BE2C (cell line): ENCODE measurements around the gene SNX2.

Experiments
- DNase-seq: peaks from one replicate; pipeline ENCODE4 v3.0.0-alpha.2; 2020
- H3K27me3 ChIP-seq: fragments of 250-450 bp; sonication (Bioruptor Pico); 2 replicates; pipeline ENCODE4 v1.5.1; 2020; ENCODE audit warnings: mild to moderate bottlenecking
- H3K36me3 ChIP-seq: fragments of 250-450 bp; sonication (Bioruptor Pico); 2 replicates; pipeline ENCODE4 v1.5.1; 2020; ENCODE audit warnings: mild to moderate bottlenecking
- H3K4me1 ChIP-seq: fragments of 250-450 bp; sonication (Bioruptor Pico); 2 replicates; pipeline ENCODE4 v1.5.1; 2020
- H3K4me3 ChIP-seq: 2 replicates; pipeline ENCODE4 v1.5.1; 2011; ENCODE audit warnings: low read depth, low read length
- H3K9me3 ChIP-seq: fragments of 250-450 bp; sonication (Bioruptor Pico); 2 replicates; pipeline ENCODE4 v1.5.1; 2020
- CTCF ChIP-seq: IDR thresholded peaks from 2 replicates; pipeline ENCODE4 v1.5.1; 2012; ENCODE audit warnings: mild to moderate bottlenecking, low read depth, low read length

Gene SNX2

GRCh38 chr5:122753500-122753899 is 21.4 kb upstream of the SNX2 start:
- no peak for DNase-seq
- Histone ChIP-seq H3K4me1 (no peaks in the 10 kb centered on the region), H3K36me3 (no peaks in the 10 kb centered on the region), H3K27me3 (no peaks in the 10 kb centered on the region), H3K4me3 (no peak overlapping the region), H3K9me3 (no peaks in the 10 kb centered on the region)
- TF ChIP-seq CTCF = no peak

GRCh38 chr5:122755783-122756182 is 19.1 kb upstream of the SNX2 start:
- Histone ChIP-seq H3K4me3 (no peak overlapping the region), H3K9me3 (no peaks in the 10 kb centered on the region), H3K36me3 (no peaks in the 10 kb centered on the region), H3K27me3 (no peaks in the 10 kb centered on the region), H3K4me1 (no peaks in the 10 kb centered on the region)
- DNase-seq = no peak
- TF ChIP-seq CTCF = no peak

- Histone ChIP-seq H3K4me1 (no peaks in the 10 kb centered on the region), H3K36me3 (no peaks in the 10 kb centered on the region), H3K4me3 (no peak overlapping the region), H3K27me3 (no peaks in the 10 kb centered on the region), H3K9me3 (no peaks in the 10 kb centered on the region)
- DNase-seq = no peak
- TF ChIP-seq CTCF = no peak
Observed at GRCh38 chr5:122756264-122756911, 18.5 kb upstream of the SNX2 start.

- H3K36me3 ChIP-seq = no peaks in the 10 kb centered on the region
- H3K27me3 ChIP-seq = no peaks in the 10 kb centered on the region
- H3K4me3 ChIP-seq = no peak overlapping the region
- no peaks in the 10 kb centered on the region for H3K9me3 ChIP-seq
- DNase-seq = no peak
- H3K4me1 ChIP-seq = no peaks in the 10 kb centered on the region
- no peak for TF ChIP-seq CTCF
Observed at GRCh38 chr5:122757285-122757684, 17.6 kb upstream of the SNX2 start.

GRCh38 chr5:122759241-122760070 is 15.4 kb upstream of the SNX2 start:
- Histone ChIP-seq H3K4me1 (no peaks in the 10 kb centered on the region), H3K36me3 (no peaks in the 10 kb centered on the region)
- TF ChIP-seq CTCF = no peak

GRCh38 chr5:122760236-122760635 is 14.6 kb upstream of the SNX2 start:
- H3K4me3 ChIP-seq = no peak overlapping the region
- no peak for DNase-seq
- no peaks in the 10 kb centered on the region for H3K4me1 ChIP-seq
- H3K36me3 ChIP-seq = no peaks in the 10 kb centered on the region
- H3K27me3 ChIP-seq = no peaks in the 10 kb centered on the region
- TF ChIP-seq CTCF = no peak
- no peaks in the 10 kb centered on the region for H3K9me3 ChIP-seq

More at GRCh38 chr5:122759241-122760070, 15.4 kb upstream of the SNX2 start:
- no peak for DNase-seq
- Histone ChIP-seq H3K27me3 (no peaks in the 10 kb centered on the region), H3K9me3 (no peaks in the 10 kb centered on the region), H3K4me3 (no peak overlapping the region)
